SK-N-SH (cell line): ENCODE measurements around the gene SNCAIP. TPM values are rescaled to one million over a fixed set of nuclear protein-coding genes. Genes with fewer than 3 reads are reported as not detected.

Source experiments
- CTCF ChIA-PET: fragments of 300-600, 350-600 bp; formaldehyde crosslinking; extraction: SDS; loops from one replicate; lab custom pipeline; 2021; lab: Yijun Ruan, JAX
- POLR2A ChIA-PET: fragments of 350-600 bp; sonication (Branson Sonifier 250); formaldehyde crosslinking; extraction: SDS; loops from one replicate; lab custom pipeline; 2020; ENCODE audit warnings: antibody characterized with exemption, inconsistent platforms; lab: Yijun Ruan, JAX
- DNase-seq: peaks from one replicate; pipeline ENCODE4 v3.0.0; 2012
- H2AFZ ChIP-seq: fragments of 200-600 bp; sonication (generic); 2 replicates; pipeline ENCODE4 v1.8.1; 2016; ENCODE audit warnings: antibody characterized with exemption, mild to moderate bottlenecking, low read depth
- H3F3A ChIP-seq: fragments of 200-600 bp; sonication (generic); replicated peaks from 2 replicates; pipeline ENCODE3; 2016; ENCODE audit warnings: antibody characterized with exemption, mild to moderate bottlenecking; ENCODE audit not compliant: insufficient read depth
- H3K27ac ChIP-seq, 2 experiments: fragments of 200-500 bp in 1 of 2; fragments of 200-600 bp in 1 of 2; sonication (Bioruptor generic) in 1 of 2; sonication (generic), shearing (Covaris generic) in 1 of 2; 2 replicates each; pipeline versions ENCODE4 v1.5.1 to v1.6.1; 2014 to 2016; ENCODE audit warnings: low read depth in 2 of 2, inconsistent platforms in 1 of 2, low read length in 1 of 2, mild to moderate bottlenecking in 1 of 2, mixed read lengths in 1 of 2
- H3K27me3 ChIP-seq: fragments of 200-600 bp; sonication (generic), shearing (Covaris generic); 2 replicates; pipeline ENCODE4 v1.6.1; 2016; ENCODE audit warnings: mixed run types; ENCODE audit not compliant: insufficient read depth
- H3K36me3 ChIP-seq, 2 experiments: fragments of 200-500 bp in 1 of 2; fragments of 200-600 bp in 1 of 2; sonication (Bioruptor generic) in 1 of 2; sonication (generic) in 1 of 2; replicated peaks in 1 of 2; 2 replicates each; pipeline versions ENCODE3 to v1.5.1; 2014 to 2016; ENCODE audit warnings: low read length in 1 of 2, mild to moderate bottlenecking in 1 of 2; ENCODE audit not compliant: insufficient read depth in 2 of 2, control insufficient read depth in 1 of 2
- H3K4me1 ChIP-seq, 2 experiments: fragments of 200-500 bp in 1 of 2; fragments of 200-600 bp in 1 of 2; sonication (Bioruptor generic) in 1 of 2; sonication (generic), shearing (Covaris generic) in 1 of 2; 2 replicates each; pipeline versions ENCODE4 v1.5.1 to v1.6.1; 2014 to 2016; ENCODE audit warnings: low read depth in 1 of 2, low read length in 1 of 2, mixed run types in 1 of 2; ENCODE audit not compliant: insufficient read depth in 2 of 2, control insufficient read depth in 1 of 2
- H3K4me2 ChIP-seq: fragments of 200-600 bp; sonication (generic), shearing (Covaris generic); 2 replicates; pipeline ENCODE4 v1.6.1; 2017; ENCODE audit warnings: mixed run types
- H3K4me3 ChIP-seq, 2 experiments: fragments of 200-500 bp in 1 of 2; fragments of 200-600 bp in 1 of 2; sonication (Bioruptor generic) in 1 of 2; sonication (generic), shearing (Covaris generic) in 1 of 2; 2 replicates each; pipeline versions ENCODE4 v1.5.1 to v1.8.1; 2014 to 2016; ENCODE audit warnings: low read depth in 2 of 2, inconsistent platforms in 1 of 2, low read length in 1 of 2, mild to moderate bottlenecking in 1 of 2, mixed read lengths in 1 of 2, moderate library complexity in 1 of 2
- H3K79me2 ChIP-seq: fragments of 200-600 bp; sonication (generic); 2 replicates; pipeline ENCODE4 v1.8.1; 2017; ENCODE audit warnings: mild to moderate bottlenecking; ENCODE audit not compliant: insufficient read depth
- H3K9ac ChIP-seq: fragments of 200-600 bp; sonication (generic); 2 replicates; pipeline ENCODE4 v1.6.1; 2017; ENCODE audit warnings: mixed run types
- H3K9me2 ChIP-seq: fragments of 200-600 bp; sonication (generic); 2 replicates; pipeline ENCODE4 v1.6.1; 2017; ENCODE audit warnings: mixed run types
- H3K9me3 ChIP-seq: fragments of 200-600 bp; sonication (generic); 2 replicates; pipeline ENCODE4 v1.6.1; 2017; ENCODE audit warnings: mixed run types, mild to moderate bottlenecking, moderate library complexity
- H4K20me1 ChIP-seq: fragments of 200-600 bp; sonication (generic); 2 replicates; pipeline ENCODE4 v1.6.1; 2017; ENCODE audit warnings: mild to moderate bottlenecking, mixed run types; ENCODE audit not compliant: insufficient read depth
- CTCF ChIP-seq: fragments of 200-600 bp; sonication (generic); IDR thresholded peaks from 2 replicates; pipeline ENCODE4 v1.6.1; 2017; ENCODE audit warnings: antibody characterized with exemption, mild to moderate bottlenecking, moderate library complexity
- ELF1 ChIP-seq: IDR thresholded peaks from 2 replicates; pipeline ENCODE4 v1.4.0; 2012
- EZH2phosphoT487 ChIP-seq: fragments of 200-600 bp; sonication (generic); IDR thresholded peaks from 2 replicates; pipeline ENCODE4 v1.6.1; 2017; ENCODE audit warnings: low read depth, mixed run types, mild to moderate bottlenecking, antibody characterized with exemption, moderate library complexity, borderline replicate concordance
- FOXM1 ChIP-seq: IDR thresholded peaks from 2 replicates; pipeline ENCODE4 v1.4.0; 2012; ENCODE audit warnings: low read depth, mild to moderate bottlenecking
- IRF3 ChIP-seq: fragments of 150-350 bp; IDR thresholded peaks from 2 replicates; pipeline ENCODE4 v1.6.1; 2016; ENCODE audit warnings: mild to moderate bottlenecking, low read depth, low read length
- MAX ChIP-seq: IDR thresholded peaks from 2 replicates; pipeline ENCODE4 v1.4.0; 2012; ENCODE audit warnings: low read depth
- MEF2A ChIP-seq: IDR thresholded peaks from 2 replicates; pipeline ENCODE4 v1.4.0; 2012; ENCODE audit warnings: low read depth, borderline replicate concordance
- MXI1 ChIP-seq: IDR thresholded peaks from 2 replicates; pipeline ENCODE4 v1.6.1; 2012; ENCODE audit warnings: mild to moderate bottlenecking, low read depth, low read length, improper control_type of control experiment
- PBX3 ChIP-seq: IDR thresholded peaks from 2 replicates; pipeline ENCODE4; 2012
- RAD21 ChIP-seq: IDR thresholded peaks from 2 replicates; pipeline ENCODE4 v1.6.1; 2012; ENCODE audit warnings: mild to moderate bottlenecking, low read length
- RCOR1 ChIP-seq: fragments of 150-350 bp; IDR thresholded peaks from 2 replicates; pipeline ENCODE4 v1.6.1; 2017; ENCODE audit warnings: antibody characterized with exemption, low read length
- REST ChIP-seq: IDR thresholded peaks from 2 replicates; pipeline ENCODE4 v1.6.1; 2012; ENCODE audit warnings: mild to moderate bottlenecking, low read depth, low read length, moderate library complexity
- SMC3 ChIP-seq: IDR thresholded peaks from 2 replicates; pipeline ENCODE4 v1.6.1; 2012; ENCODE audit warnings: low read depth, low read length, improper control_type of control experiment
- TEAD4 ChIP-seq: IDR thresholded peaks from 2 replicates; pipeline ENCODE4 v1.4.0; 2012; ENCODE audit warnings: mild to moderate bottlenecking, borderline replicate concordance; ENCODE audit not compliant: insufficient read depth
- ZBTB33 ChIP-seq: IDR thresholded peaks from 2 replicates; pipeline ENCODE4 v1.4.0; 2012; ENCODE audit warnings: low read depth, borderline replicate concordance
- WGBS: methylation state at CpG from one replicate; pipeline ENCODE4 v1.1.6; 2017; ENCODE audit warnings: low lambda C conversion rate; 5-methylcytosine and 5-hydroxymethylcytosine counted together
- polyA plus RNA-seq, 3 experiments: library from polyadenylated mRNA; depleted of rRNA; stranded (reverse); fragments of >200 nt; gene quantifications; 2 replicates each; pipeline ENCODE4 v1.2.3, GENCODE V29; 2012

SNCAIP gene
- polyA plus RNA-seq, 1 of the 3 experiments (the other 2 are of a cell fraction): not detected

- no peak overlapping the region for H3K9ac ChIP-seq
- peaks cover 5% of the 10 kb centered on the region; the same call in 1 of the 2 replicates for H3K27me3 ChIP-seq
- ChIA-PET CTCF (interaction anchor here (0.6 to 3.3 kb wide), 2 partner anchors 10 to 78 kb away, joined by 3 to 11 read pairs; no protein-coding TSS in a partner anchor), POLR2A (no interaction called here)
- H4K20me1 ChIP-seq: no peaks in the 10 kb centered on the region
- H3K4me2 ChIP-seq: no peak overlapping the region
- peak; percentile 19; the same call in 1 of the 2 replicates for TF ChIP-seq CTCF
- TF ChIP-seq MAX: no peak
- no peak for TF ChIP-seq TEAD4
- no peak for TF ChIP-seq ZBTB33
- no peaks in the 10 kb centered on the region for H3K9me3 ChIP-seq
- H3K4me3 ChIP-seq: no peak overlapping the region
- H3K9me2 ChIP-seq: no peaks in the 10 kb centered on the region
- H3K4me1 ChIP-seq: peaks cover 0 to 15% of the 10 kb centered on the region in 2 experiments; a peak in 1 of 4 replicates
- DNase-seq: no peak
- no peaks in the 10 kb centered on the region for H3K36me3 ChIP-seq
- no peak overlapping the region for H3K27ac ChIP-seq
- no peaks in the 10 kb centered on the region for H3F3A ChIP-seq
- WGBS: 61% methylated on average over 2 of the region's 2 CpGs
- H3K79me2 ChIP-seq: no peaks in the 10 kb centered on the region
- H2AFZ ChIP-seq: no peak overlapping the region
Measured at GRCh38 chr5:122468351-122469116, 156.5 kb downstream of the SNCAIP start.

DNA sequence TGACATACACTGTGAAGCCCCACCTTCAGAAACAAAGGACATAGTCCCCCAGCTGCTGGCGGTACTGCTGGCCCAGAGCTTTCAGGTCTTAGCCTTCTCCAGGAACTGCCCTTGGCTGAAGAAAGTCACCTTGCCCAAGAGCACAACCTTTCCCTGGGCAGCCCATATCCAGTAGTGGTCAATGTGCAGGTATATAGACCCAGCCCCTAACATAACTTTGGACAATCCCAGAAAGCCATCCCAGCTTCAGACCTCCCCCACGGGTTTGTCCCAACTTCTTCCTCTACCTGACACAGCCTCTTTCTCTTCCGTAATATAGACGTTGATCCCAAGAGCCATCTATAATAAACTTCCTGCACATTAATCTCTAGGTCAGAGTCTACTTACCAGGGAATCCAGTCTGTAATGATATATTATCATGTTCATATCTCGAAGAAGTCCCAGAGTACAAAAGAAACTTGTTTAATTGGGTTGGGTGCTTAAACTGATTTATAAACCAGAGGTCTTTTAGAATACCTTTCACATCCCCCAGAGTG is 157.4 kb downstream of the SNCAIP start:
- POLR2A ChIA-PET: no interaction called here
- Histone ChIP-seq H4K20me1 (no peaks in the 10 kb centered on the region), H3K79me2 (no peaks in the 10 kb centered on the region), H3K9me3 (no peaks in the 10 kb centered on the region), H3K4me1 (peaks cover 0 to 15% of the 10 kb centered on the region in 2 experiments; a peak in 1 of 4 replicates), H3K9me2 (no peaks in the 10 kb centered on the region), H2AFZ (no peak overlapping the region), H3K27me3 (peaks cover 5% of the 10 kb centered on the region; the same call in 1 of the 2 replicates), H3K27ac (no peak overlapping the region), H3F3A (no peaks in the 10 kb centered on the region), H3K9ac (no peak overlapping the region), H3K4me2 (no peak overlapping the region), H3K36me3 (no peaks in the 10 kb centered on the region), H3K4me3 (no peak overlapping the region)
- WGBS: 65% methylated on average over 5 of the region's 5 CpGs
- DNase-seq: no peak
- CTCF ChIA-PET: interaction anchor here (3.3 kb wide), 1 partner anchor 11 kb away, joined by 11 read pairs; no protein-coding TSS in a partner anchor
- TF ChIP-seq ELF1: no peak
- no peak for TF ChIP-seq RAD21
- no peak for TF ChIP-seq IRF3
- no peak for TF ChIP-seq PBX3
- TF ChIP-seq EZH2phosphoT487: no peak
- TF ChIP-seq FOXM1: no peak
- TF ChIP-seq REST: no peak
- TF ChIP-seq MEF2A: no peak
- no peak for TF ChIP-seq RCOR1
- TF ChIP-seq MXI1: no peak
- no peak for TF ChIP-seq SMC3
